HL-60 (cell line): ENCODE measurements around the gene SDC1.

Source experiments
- DNase-seq, 2 experiments: peaks; one replicate each; pipeline ENCODE4 v3.0.0-alpha.2; 2010 to 2020; ENCODE audit warnings: low read depth in 1 of 2, low spot score in 1 of 2
- H3K27ac ChIP-seq: fragments of 250-450 bp; sonication (Bioruptor Pico); replicated peaks from 2 replicates; pipeline ENCODE4 v1.5.1; 2020; ENCODE audit warnings: mild to moderate bottlenecking, moderate library complexity
- H3K27me3 ChIP-seq: fragments of 250-450 bp; sonication (Bioruptor Pico); 2 replicates; pipeline ENCODE4 v1.5.1; 2021; ENCODE audit warnings: mild to moderate bottlenecking, moderate library complexity; ENCODE audit not compliant: insufficient read depth, poor library complexity, severe bottlenecking
- H3K4me3 ChIP-seq: replicated peaks from 2 replicates; pipeline ENCODE4 v1.5.1; 2011; ENCODE audit warnings: mild to moderate bottlenecking, control low read depth, low read length; ENCODE audit not compliant: insufficient read depth
- CTCF ChIP-seq: IDR thresholded peaks from one replicate; pipeline ENCODE4 v1.5.1; 2011; ENCODE audit warnings: low read length, control low read depth, inconsistent platforms; ENCODE audit not compliant: insufficient read depth
- GABPA ChIP-seq: IDR thresholded peaks from 2 replicates; pipeline ENCODE4 v1.6.1; 2012; ENCODE audit warnings: low read depth
- POLR2AphosphoS5 ChIP-seq: IDR thresholded peaks from 2 replicates; pipeline ENCODE4 v1.6.1; 2012; ENCODE audit warnings: low read depth
- REST ChIP-seq: IDR thresholded peaks from 2 replicates; pipeline ENCODE4 v1.6.1; 2012; ENCODE audit warnings: low read depth; ENCODE audit not compliant: insufficient replicate concordance
- SPI1 ChIP-seq: IDR thresholded peaks from 2 replicates; pipeline ENCODE4 v1.6.1; 2012; ENCODE audit warnings: low read depth, mild to moderate bottlenecking, borderline replicate concordance

The SDC1 gene

GRCh38 chr2:20203072-20203471 lies 21.9 kb downstream of the SDC1 start:
- H3K4me3 ChIP-seq: no peak overlapping the region

GRCh38 chr2:20201671-20202070 lies 23.3 kb downstream of the SDC1 start:
- Histone ChIP-seq H3K27ac (no peak overlapping the region), H3K27me3 (no peaks in the 10 kb centered on the region), H3K4me3 (no peak overlapping the region)
- no peak for DNase-seq
- no peak for TF ChIP-seq SPI1
- TF ChIP-seq REST: no peak
- TF ChIP-seq POLR2AphosphoS5: no peak
- TF ChIP-seq CTCF: no peak
- TF ChIP-seq GABPA: no peak

More at GRCh38 chr2:20203072-20203471, 21.9 kb downstream of the SDC1 start:
- Histone ChIP-seq H3K27me3 (no peaks in the 10 kb centered on the region), H3K27ac (no peak overlapping the region)
- no peak for DNase-seq
- TF ChIP-seq SPI1 (no peak), GABPA (no peak), POLR2AphosphoS5 (no peak), REST (no peak), CTCF (no peak)

GRCh38 chr2:20200697-20201555 lies 24.0 kb downstream of the SDC1 start:
- Histone ChIP-seq H3K4me3 (no peak overlapping the region), H3K27ac (no peak overlapping the region), H3K27me3 (no peaks in the 10 kb centered on the region)
- TF ChIP-seq CTCF (no peak), SPI1 (no peak), POLR2AphosphoS5 (no peak), GABPA (no peak), REST (no peak)
- DNase-seq: no peak
